GM12878 (cell line): ENCODE results near the gene ABR.

Experiments used
- ATF7 ChIP-seq: fragments of 450-650 bp; IDR thresholded peaks from 2 replicates; pipeline ENCODE4 v1.6.1; 2016; ENCODE audit warnings: low read depth, mild to moderate bottlenecking
- FOXM1 ChIP-seq: IDR thresholded peaks from 2 replicates; pipeline ENCODE4 v1.6.1; 2012; ENCODE audit warnings: low read depth, mild to moderate bottlenecking, inconsistent platforms, low read length, moderate library complexity
- LARP7 ChIP-seq: fragments of 450-650 bp; IDR thresholded peaks from 2 replicates; pipeline ENCODE4 v1.6.1; 2017; ENCODE audit warnings: mild to moderate bottlenecking
- POLR2A ChIP-seq: IDR thresholded peaks from 2 replicates; pipeline ENCODE4 v1.6.1; 2011; ENCODE audit warnings: low read depth, mild to moderate bottlenecking, low read length
- RAD21 ChIP-seq: IDR thresholded peaks from 2 replicates; pipeline ENCODE4 v1.6.1; 2011; ENCODE audit warnings: mild to moderate bottlenecking, low read depth, low read length, moderate library complexity; ENCODE audit not compliant: insufficient read depth
- RAD51 ChIP-seq: fragments of 450-650 bp; IDR thresholded peaks from 2 replicates; pipeline ENCODE4 v1.6.1; 2016; ENCODE audit warnings: moderate library complexity, mild to moderate bottlenecking, inconsistent platforms
- RFX5 ChIP-seq: IDR thresholded peaks from 2 replicates; pipeline ENCODE4 v1.6.1; 2011; ENCODE audit warnings: low read depth, low read length, improper control_type of control experiment
- ZNF207 ChIP-seq: fragments of 450-650 bp; IDR thresholded peaks from 2 replicates; pipeline ENCODE4 v1.6.1; 2014; ENCODE audit warnings: antibody characterized with exemption, mild to moderate bottlenecking, borderline replicate concordance
- TF ChIP-seq, protein P1 (sequence below): IDR thresholded peaks from 2 replicates; pipeline ENCODE4 v1.6.1; 2012; ENCODE audit warnings: low read depth, low read length, improper control_type of control experiment
- TF ChIP-seq, protein P2 (sequence below), 3 experiments: IDR thresholded peaks in 2 of 3; conservative IDR thresholded peaks in 1 of 3; 2 replicates each; pipeline ENCODE4 v1.5.1; 2011; ENCODE audit warnings: low read depth in 3 of 3, low read length in 3 of 3, mild to moderate bottlenecking in 3 of 3, control low read depth in 2 of 3, moderate library complexity in 2 of 3, inconsistent platforms in 1 of 3, mixed read lengths in 1 of 3; ENCODE audit not compliant: control insufficient read depth in 2 of 3, insufficient read depth in 1 of 3; ENCODE audit errors: extremely low read depth in 1 of 3

DNA sequence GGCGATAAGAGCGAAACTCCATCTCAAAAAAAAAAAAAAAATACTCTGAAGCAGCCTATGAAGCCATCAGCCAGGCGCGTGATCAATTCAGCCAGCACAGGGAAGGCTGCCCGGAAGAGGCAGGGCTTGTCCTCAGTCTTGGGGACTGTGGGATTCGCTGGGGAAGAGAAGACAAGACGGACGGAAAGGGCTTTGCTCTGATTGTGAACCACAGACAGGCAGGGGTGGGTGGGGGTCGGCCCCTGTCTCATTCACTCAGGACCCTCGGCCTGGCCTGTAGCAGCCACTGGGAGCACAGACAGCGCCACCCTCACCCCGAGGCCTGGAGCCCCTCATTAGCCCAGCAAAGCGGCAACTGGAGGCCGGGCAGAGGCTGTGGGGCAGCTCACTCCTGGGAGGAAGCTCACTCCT is 37.2 kb downstream of the ABR start:
- TF ChIP-seq RFX5 (no peak), ZNF207 (no peak), RAD21 (no peak), ATF7 (no peak), LARP7 (no peak), RAD51 (no peak), FOXM1 (no peak), POLR2A (no peak)
- TF ChIP-seq, protein P1, sequence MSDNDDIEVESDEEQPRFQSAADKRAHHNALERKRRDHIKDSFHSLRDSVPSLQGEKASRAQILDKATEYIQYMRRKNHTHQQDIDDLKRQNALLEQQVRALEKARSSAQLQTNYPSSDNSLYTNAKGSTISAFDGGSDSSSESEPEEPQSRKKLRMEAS, result no peak
- TF ChIP-seq, protein P2, sequence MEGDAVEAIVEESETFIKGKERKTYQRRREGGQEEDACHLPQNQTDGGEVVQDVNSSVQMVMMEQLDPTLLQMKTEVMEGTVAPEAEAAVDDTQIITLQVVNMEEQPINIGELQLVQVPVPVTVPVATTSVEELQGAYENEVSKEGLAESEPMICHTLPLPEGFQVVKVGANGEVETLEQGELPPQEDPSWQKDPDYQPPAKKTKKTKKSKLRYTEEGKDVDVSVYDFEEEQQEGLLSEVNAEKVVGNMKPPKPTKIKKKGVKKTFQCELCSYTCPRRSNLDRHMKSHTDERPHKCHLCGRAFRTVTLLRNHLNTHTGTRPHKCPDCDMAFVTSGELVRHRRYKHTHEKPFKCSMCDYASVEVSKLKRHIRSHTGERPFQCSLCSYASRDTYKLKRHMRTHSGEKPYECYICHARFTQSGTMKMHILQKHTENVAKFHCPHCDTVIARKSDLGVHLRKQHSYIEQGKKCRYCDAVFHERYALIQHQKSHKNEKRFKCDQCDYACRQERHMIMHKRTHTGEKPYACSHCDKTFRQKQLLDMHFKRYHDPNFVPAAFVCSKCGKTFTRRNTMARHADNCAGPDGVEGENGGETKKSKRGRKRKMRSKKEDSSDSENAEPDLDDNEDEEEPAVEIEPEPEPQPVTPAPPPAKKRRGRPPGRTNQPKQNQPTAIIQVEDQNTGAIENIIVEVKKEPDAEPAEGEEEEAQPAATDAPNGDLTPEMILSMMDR (IDR thresholded peaks at IDR 0.05 in 2 of 3, conservative IDR thresholded peaks at IDR 0.05 in 1 of 3; ENCODE audit: control insufficient read depth in 2 of 3, extremely low read depth in 1 of 3, insufficient read depth in 1 of 3, low read depth in 3 of 3, low read length in 3 of 3), result no peak
